ENCODE measurements around the gene CAPN12.

DNA sequence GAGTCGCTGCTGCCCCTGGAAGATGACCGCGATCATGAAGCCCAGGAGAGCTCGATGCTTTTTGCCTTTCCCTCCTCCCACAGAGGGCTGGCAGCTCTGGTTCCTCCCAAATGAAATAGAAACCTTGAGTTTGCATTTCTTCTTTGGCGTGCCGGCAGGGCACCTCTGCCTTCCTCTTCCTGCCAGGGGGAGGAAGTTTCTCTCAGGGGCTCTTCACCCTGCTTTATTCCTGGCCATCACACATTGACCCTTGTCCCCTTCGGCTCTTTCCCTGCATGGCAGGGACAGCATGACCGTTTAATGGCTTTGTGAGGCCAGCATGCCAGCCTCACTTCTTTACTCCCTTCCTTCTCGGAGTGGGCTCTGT is 49.0 kb downstream of the CAPN12 start:
- TF ChIP-seq, protein P1, sequence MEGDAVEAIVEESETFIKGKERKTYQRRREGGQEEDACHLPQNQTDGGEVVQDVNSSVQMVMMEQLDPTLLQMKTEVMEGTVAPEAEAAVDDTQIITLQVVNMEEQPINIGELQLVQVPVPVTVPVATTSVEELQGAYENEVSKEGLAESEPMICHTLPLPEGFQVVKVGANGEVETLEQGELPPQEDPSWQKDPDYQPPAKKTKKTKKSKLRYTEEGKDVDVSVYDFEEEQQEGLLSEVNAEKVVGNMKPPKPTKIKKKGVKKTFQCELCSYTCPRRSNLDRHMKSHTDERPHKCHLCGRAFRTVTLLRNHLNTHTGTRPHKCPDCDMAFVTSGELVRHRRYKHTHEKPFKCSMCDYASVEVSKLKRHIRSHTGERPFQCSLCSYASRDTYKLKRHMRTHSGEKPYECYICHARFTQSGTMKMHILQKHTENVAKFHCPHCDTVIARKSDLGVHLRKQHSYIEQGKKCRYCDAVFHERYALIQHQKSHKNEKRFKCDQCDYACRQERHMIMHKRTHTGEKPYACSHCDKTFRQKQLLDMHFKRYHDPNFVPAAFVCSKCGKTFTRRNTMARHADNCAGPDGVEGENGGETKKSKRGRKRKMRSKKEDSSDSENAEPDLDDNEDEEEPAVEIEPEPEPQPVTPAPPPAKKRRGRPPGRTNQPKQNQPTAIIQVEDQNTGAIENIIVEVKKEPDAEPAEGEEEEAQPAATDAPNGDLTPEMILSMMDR (IDR thresholded peaks at IDR 0.05): no peak
- TF ChIP-seq POLR2A (IDR thresholded peaks at IDR 0.05): no peak
